ENCODE measurements around the gene PTBP1.

- no peak for TF ChIP-seq EZH2phosphoT487 (IDR thresholded peaks at IDR 0.05; ENCODE audit: low read length)
- no peak for TF ChIP-seq CTCF (IDR thresholded peaks at IDR 0.05; ENCODE audit: low read length)
- TF ChIP-seq EZH2 (optimal IDR thresholded peaks at IDR 0.05; ENCODE audit: low read depth, low read length) = no peak
Measured at GRCh38 chr19:812747-813218, 15.5 kb downstream of the PTBP1 start.

Measured in MM.1S (cell line).